Measurements from ENCODE around the gene BAZ2B.

The BAZ2B gene

GRCh38 chr2:159307942-159308341 lies 308.4 kb downstream of the BAZ2B start:
- Histone ChIP-seq H3K9me3 (ENCODE audit: control insufficient read depth, insufficient read depth, low read length) (no peaks in the 10 kb centered on the region), H3K27me3 (ENCODE audit: control insufficient read depth, insufficient read depth, low read length) (no peaks in the 10 kb centered on the region), H3K27ac (ENCODE audit: low read depth, low read length) (no peak overlapping the region), H3K4me1 (ENCODE audit: control insufficient read depth, insufficient read depth, low read length) (no peaks in the 10 kb centered on the region), H3K36me3 (ENCODE audit: control insufficient read depth, insufficient read depth, low read length) (no peaks in the 10 kb centered on the region), H3K4me3 (ENCODE audit: low read depth, low read length) (no peak overlapping the region), H3K9ac (ENCODE audit: low read depth, low read length) (no peak overlapping the region)

GRCh38 chr2:159300586-159300985 lies 315.8 kb downstream of the BAZ2B start:
- no peak overlapping the region for H3K4me3 ChIP-seq (ENCODE audit: low read depth, low read length)
- no peak overlapping the region for H3K27ac ChIP-seq (ENCODE audit: low read depth, low read length)
- H3K9me3 ChIP-seq (ENCODE audit: control insufficient read depth, insufficient read depth, low read length): no peaks in the 10 kb centered on the region

GRCh38 chr2:159298967-159299366 lies 317.4 kb downstream of the BAZ2B start:
- Histone ChIP-seq H3K9me3 (ENCODE audit: control insufficient read depth, insufficient read depth, low read length) (no peaks in the 10 kb centered on the region), H3K4me3 (ENCODE audit: low read depth, low read length) (no peak overlapping the region), H3K27ac (ENCODE audit: low read depth, low read length) (no peak overlapping the region), H3K9ac (ENCODE audit: low read depth, low read length) (no peak overlapping the region), H3K27me3 (ENCODE audit: control insufficient read depth, insufficient read depth, low read length) (no peaks in the 10 kb centered on the region), H3K36me3 (ENCODE audit: control insufficient read depth, insufficient read depth, low read length) (no peaks in the 10 kb centered on the region), H3K4me1 (ENCODE audit: control insufficient read depth, insufficient read depth, low read length) (no peaks in the 10 kb centered on the region)

More at GRCh38 chr2:159300586-159300985, 315.8 kb downstream of the BAZ2B start:
- H3K4me1 ChIP-seq (ENCODE audit: control insufficient read depth, insufficient read depth, low read length): no peaks in the 10 kb centered on the region
- no peak overlapping the region for H3K9ac ChIP-seq (ENCODE audit: low read depth, low read length)
- H3K36me3 ChIP-seq (ENCODE audit: control insufficient read depth, insufficient read depth, low read length): no peaks in the 10 kb centered on the region
- H3K27me3 ChIP-seq (ENCODE audit: control insufficient read depth, insufficient read depth, low read length): no peaks in the 10 kb centered on the region

- Histone ChIP-seq H3K9me3 (ENCODE audit: control insufficient read depth, insufficient read depth, low read length) (no peaks in the 10 kb centered on the region), H3K27me3 (ENCODE audit: control insufficient read depth, insufficient read depth, low read length) (no peaks in the 10 kb centered on the region), H3K9ac (ENCODE audit: low read depth, low read length) (no peak overlapping the region), H3K27ac (ENCODE audit: low read depth, low read length) (no peak overlapping the region), H3K36me3 (ENCODE audit: control insufficient read depth, insufficient read depth, low read length) (no peaks in the 10 kb centered on the region), H3K4me1 (ENCODE audit: control insufficient read depth, insufficient read depth, low read length) (no peaks in the 10 kb centered on the region), H3K4me3 (ENCODE audit: low read depth, low read length) (no peak overlapping the region)
Measured at GRCh38 chr2:159297042-159297707, 319.2 kb downstream of the BAZ2B start.

- Histone ChIP-seq H3K9ac (ENCODE audit: low read depth, low read length) (no peak overlapping the region), H3K36me3 (ENCODE audit: control insufficient read depth, insufficient read depth, low read length) (no peaks in the 10 kb centered on the region), H3K9me3 (ENCODE audit: control insufficient read depth, insufficient read depth, low read length) (no peaks in the 10 kb centered on the region), H3K27me3 (ENCODE audit: control insufficient read depth, insufficient read depth, low read length) (no peaks in the 10 kb centered on the region), H3K4me3 (ENCODE audit: low read depth, low read length) (no peak overlapping the region), H3K4me1 (ENCODE audit: control insufficient read depth, insufficient read depth, low read length) (peaks cover 7% of the 10 kb centered on the region; the same call in 1 of the 2 replicates), H3K27ac (ENCODE audit: low read depth, low read length) (no peak overlapping the region)
Measured at GRCh38 chr2:159292157-159292556, 324.2 kb downstream of the BAZ2B start.

GRCh38 chr2:159290289-159290907 lies 325.9 kb downstream of the BAZ2B start:
- Histone ChIP-seq H3K27ac (ENCODE audit: low read depth, low read length) (no peak overlapping the region), H3K9ac (ENCODE audit: low read depth, low read length) (no peak overlapping the region), H3K4me3 (ENCODE audit: low read depth, low read length) (no peak overlapping the region), H3K4me1 (ENCODE audit: control insufficient read depth, insufficient read depth, low read length) (peaks cover 7% of the 10 kb centered on the region; the same call in 1 of the 2 replicates), H3K36me3 (ENCODE audit: control insufficient read depth, insufficient read depth, low read length) (no peaks in the 10 kb centered on the region), H3K27me3 (ENCODE audit: control insufficient read depth, insufficient read depth, low read length) (no peaks in the 10 kb centered on the region), H3K9me3 (ENCODE audit: control insufficient read depth, insufficient read depth, low read length) (no peaks in the 10 kb centered on the region)

- H3K27me3 ChIP-seq (ENCODE audit: control insufficient read depth, insufficient read depth, low read length): no peaks in the 10 kb centered on the region
- H3K9ac ChIP-seq (ENCODE audit: low read depth, low read length): no peak overlapping the region
- H3K36me3 ChIP-seq (ENCODE audit: control insufficient read depth, insufficient read depth, low read length): no peaks in the 10 kb centered on the region
- H3K4me3 ChIP-seq (ENCODE audit: low read depth, low read length): no peak overlapping the region
- H3K4me1 ChIP-seq (ENCODE audit: control insufficient read depth, insufficient read depth, low read length): peaks cover 7% of the 10 kb centered on the region; the same call in 1 of the 2 replicates
- no peaks in the 10 kb centered on the region for H3K9me3 ChIP-seq (ENCODE audit: control insufficient read depth, insufficient read depth, low read length)
- H3K27ac ChIP-seq (ENCODE audit: low read depth, low read length): peak overlapping the region; percentile 98
Measured at GRCh38 chr2:159287733-159288132, 328.6 kb downstream of the BAZ2B start.

GRCh38 chr2:159286709-159287441 lies 329.5 kb downstream of the BAZ2B start:
- Histone ChIP-seq H3K9me3 (ENCODE audit: control insufficient read depth, insufficient read depth, low read length) (no peaks in the 10 kb centered on the region), H3K27me3 (ENCODE audit: control insufficient read depth, insufficient read depth, low read length) (no peaks in the 10 kb centered on the region), H3K27ac (ENCODE audit: low read depth, low read length) (peak overlapping the region; percentile 98), H3K9ac (ENCODE audit: low read depth, low read length) (peak overlapping the region; percentile 78), H3K36me3 (ENCODE audit: control insufficient read depth, insufficient read depth, low read length) (no peaks in the 10 kb centered on the region), H3K4me3 (ENCODE audit: low read depth, low read length) (peak overlapping the region; percentile 90), H3K4me1 (ENCODE audit: control insufficient read depth, insufficient read depth, low read length) (peaks cover 7% of the 10 kb centered on the region; the same call in 1 of the 2 replicates)

GRCh38 chr2:159285929-159286708 lies 330.2 kb downstream of the BAZ2B start, which contains the start of gene WDSUB1:
WDSUB1 (minus strand) TSS chr2:159286703; CDS start chr2:159283069, 3,634 bp downstream.
- peak within 1 kb of the TSS; percentile 79 for H3K9ac ChIP-seq (ENCODE audit: low read depth, low read length)
- H3K36me3 ChIP-seq (ENCODE audit: control insufficient read depth, insufficient read depth, low read length): 0 out of 2 replicates have a peak, but pooled peaks cover 4% of the 10 kb centered on the region
- H3K27ac ChIP-seq (ENCODE audit: low read depth, low read length): peak within 1 kb of the TSS; percentile 98
- H3K4me3 ChIP-seq (ENCODE audit: low read depth, low read length): peak within 1 kb of the TSS; percentile 90
- peaks cover 7% of the 10 kb centered on the region; the same call in 1 of the 2 replicates for H3K4me1 ChIP-seq (ENCODE audit: control insufficient read depth, insufficient read depth, low read length)
- no peaks in the 10 kb centered on the region for H3K27me3 ChIP-seq (ENCODE audit: control insufficient read depth, insufficient read depth, low read length)
- H3K9me3 ChIP-seq (ENCODE audit: control insufficient read depth, insufficient read depth, low read length): no peaks in the 10 kb centered on the region

- Histone ChIP-seq H3K4me1 (ENCODE audit: control insufficient read depth, insufficient read depth, low read length) (peaks cover 7% of the 10 kb centered on the region; the same call in 1 of the 2 replicates), H3K4me3 (ENCODE audit: low read depth, low read length) (peak overlapping the region; percentile 90), H3K9ac (ENCODE audit: low read depth, low read length) (no peak overlapping the region), H3K27ac (ENCODE audit: low read depth, low read length) (peak overlapping the region; percentile 66), H3K36me3 (ENCODE audit: control insufficient read depth, insufficient read depth, low read length) (0 out of 2 replicates have a peak, but pooled peaks cover 4% of the 10 kb centered on the region), H3K27me3 (ENCODE audit: control insufficient read depth, insufficient read depth, low read length) (no peaks in the 10 kb centered on the region), H3K9me3 (ENCODE audit: control insufficient read depth, insufficient read depth, low read length) (no peaks in the 10 kb centered on the region)
Measured at GRCh38 chr2:159285433-159285832, 330.9 kb downstream of the BAZ2B start.
